Measurements from ENCODE around the gene OBP2B. TPM values are rescaled to one million over a fixed set of nuclear protein-coding genes. Genes with fewer than 3 reads are reported as not detected.

Gene OBP2B
- total RNA-seq, 1 donor from 2014 or later, result not detected

DNA sequence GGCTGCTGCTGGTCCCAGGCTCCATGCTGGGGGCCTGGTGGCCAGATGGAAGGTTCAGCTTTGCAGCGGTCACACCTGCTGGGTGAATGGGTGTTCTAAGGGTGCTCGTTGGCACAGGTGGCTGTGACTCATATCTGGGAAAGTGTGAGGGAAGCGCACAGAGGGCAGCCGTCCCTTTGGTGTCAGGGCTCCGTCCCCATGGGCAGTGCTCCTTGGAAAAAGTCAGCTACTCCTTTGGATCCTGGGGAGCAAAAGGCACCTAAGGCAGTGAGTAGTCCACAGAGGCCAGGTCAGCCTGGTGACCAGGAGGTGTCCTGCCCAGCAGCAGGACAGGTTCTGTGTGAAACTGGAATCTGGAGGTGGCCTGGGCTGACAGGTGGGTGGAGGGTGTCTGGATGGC is 26.9 kb downstream of the OBP2B start:
- Histone ChIP-seq H3K27ac (no peak overlapping the region), H3K27me3 (no peaks in the 10 kb centered on the region), H3K4me1 (no peaks in the 10 kb centered on the region), H3K4me3 (no peak overlapping the region), H3K9me3 (no peaks in the 10 kb centered on the region), H3K36me3 (no peaks in the 10 kb centered on the region)
- intact Hi-C loops (cut with DNase I), result no loop called here
- TF ChIP-seq POLR2AphosphoS5 (IDR thresholded peaks at IDR 0.05; ENCODE audit: insufficient read depth in 1 of 2, low read depth in 1 of 2) (no peak), POLR2A (IDR thresholded peaks at IDR 0.05) (no peak)
- TF ChIP-seq, protein P1, sequence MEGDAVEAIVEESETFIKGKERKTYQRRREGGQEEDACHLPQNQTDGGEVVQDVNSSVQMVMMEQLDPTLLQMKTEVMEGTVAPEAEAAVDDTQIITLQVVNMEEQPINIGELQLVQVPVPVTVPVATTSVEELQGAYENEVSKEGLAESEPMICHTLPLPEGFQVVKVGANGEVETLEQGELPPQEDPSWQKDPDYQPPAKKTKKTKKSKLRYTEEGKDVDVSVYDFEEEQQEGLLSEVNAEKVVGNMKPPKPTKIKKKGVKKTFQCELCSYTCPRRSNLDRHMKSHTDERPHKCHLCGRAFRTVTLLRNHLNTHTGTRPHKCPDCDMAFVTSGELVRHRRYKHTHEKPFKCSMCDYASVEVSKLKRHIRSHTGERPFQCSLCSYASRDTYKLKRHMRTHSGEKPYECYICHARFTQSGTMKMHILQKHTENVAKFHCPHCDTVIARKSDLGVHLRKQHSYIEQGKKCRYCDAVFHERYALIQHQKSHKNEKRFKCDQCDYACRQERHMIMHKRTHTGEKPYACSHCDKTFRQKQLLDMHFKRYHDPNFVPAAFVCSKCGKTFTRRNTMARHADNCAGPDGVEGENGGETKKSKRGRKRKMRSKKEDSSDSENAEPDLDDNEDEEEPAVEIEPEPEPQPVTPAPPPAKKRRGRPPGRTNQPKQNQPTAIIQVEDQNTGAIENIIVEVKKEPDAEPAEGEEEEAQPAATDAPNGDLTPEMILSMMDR (IDR thresholded peaks at IDR 0.05), result no peak
- DNase-seq (ENCODE audit: extremely low spot score in 2 of 2), result no peak

DNA sequence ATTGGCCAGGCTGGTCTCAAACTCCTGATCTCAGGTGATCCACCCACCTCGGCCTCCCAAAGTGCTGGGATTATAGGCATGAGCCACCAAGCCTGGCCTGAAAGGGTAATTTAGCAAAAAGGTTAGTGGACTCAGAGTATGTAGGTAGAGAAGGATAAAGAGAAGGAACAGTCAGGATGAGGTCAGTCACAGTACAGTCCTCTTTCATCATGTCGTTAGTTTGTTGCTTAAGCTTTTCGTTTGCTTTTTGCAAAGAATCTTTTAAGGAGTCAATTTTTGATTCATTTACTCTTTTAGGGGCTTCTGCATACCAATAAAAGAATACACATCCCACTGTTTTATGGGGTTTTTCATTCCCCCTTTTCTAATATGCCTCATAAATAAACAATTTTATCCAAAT is 27.5 kb downstream of the OBP2B start:
- Histone ChIP-seq H3K27me3 (no peaks in the 10 kb centered on the region), H3K36me3 (no peaks in the 10 kb centered on the region), H3K4me3 (no peak overlapping the region), H3K4me1 (no peaks in the 10 kb centered on the region), H3K9me3 (no peaks in the 10 kb centered on the region), H3K27ac (no peak overlapping the region)
- DNase-seq (ENCODE audit: extremely low spot score in 2 of 2), result no peak
- TF ChIP-seq, protein P1 (IDR thresholded peaks at IDR 0.05), result no peak
- no peak for TF ChIP-seq POLR2AphosphoS5 (IDR thresholded peaks at IDR 0.05; ENCODE audit: insufficient read depth in 1 of 2, low read depth in 1 of 2)
- TF ChIP-seq POLR2A (IDR thresholded peaks at IDR 0.05), result no peak
- intact Hi-C loops (cut with DNase I), result no loop called here

DNA sequence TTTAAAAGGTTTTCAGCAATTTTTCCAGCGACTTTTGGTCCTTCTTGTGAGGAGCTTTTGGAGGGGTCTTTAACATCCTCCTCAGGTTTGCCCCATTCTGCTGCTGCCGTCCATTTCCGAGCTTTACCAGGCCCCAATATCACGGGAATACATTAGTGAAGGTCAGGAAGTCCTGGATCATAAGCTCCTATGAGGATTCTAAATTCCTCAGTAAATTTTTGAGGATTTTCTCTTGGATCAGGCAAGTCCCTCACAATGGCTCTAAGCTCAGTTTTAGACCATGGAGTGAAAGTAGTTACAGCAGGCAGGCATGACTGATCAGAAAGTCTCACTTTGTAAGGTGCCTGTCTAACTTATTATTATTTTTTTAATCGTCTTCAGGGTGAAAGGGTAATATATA is 28.1 kb downstream of the OBP2B start:
- Histone ChIP-seq H3K36me3 (no peaks in the 10 kb centered on the region), H3K4me1 (no peaks in the 10 kb centered on the region), H3K27ac (no peak overlapping the region), H3K9me3 (no peaks in the 10 kb centered on the region), H3K27me3 (no peaks in the 10 kb centered on the region), H3K4me3 (no peak overlapping the region)
- intact Hi-C loops (cut with DNase I), result no loop called here
- no peak for DNase-seq (ENCODE audit: extremely low spot score in 2 of 2)
- TF ChIP-seq POLR2AphosphoS5 (IDR thresholded peaks at IDR 0.05; ENCODE audit: insufficient read depth in 1 of 2, low read depth in 1 of 2), result no peak
- no peak for TF ChIP-seq POLR2A (IDR thresholded peaks at IDR 0.05)
- TF ChIP-seq, protein P1 (IDR thresholded peaks at IDR 0.05), result no peak

DNA sequence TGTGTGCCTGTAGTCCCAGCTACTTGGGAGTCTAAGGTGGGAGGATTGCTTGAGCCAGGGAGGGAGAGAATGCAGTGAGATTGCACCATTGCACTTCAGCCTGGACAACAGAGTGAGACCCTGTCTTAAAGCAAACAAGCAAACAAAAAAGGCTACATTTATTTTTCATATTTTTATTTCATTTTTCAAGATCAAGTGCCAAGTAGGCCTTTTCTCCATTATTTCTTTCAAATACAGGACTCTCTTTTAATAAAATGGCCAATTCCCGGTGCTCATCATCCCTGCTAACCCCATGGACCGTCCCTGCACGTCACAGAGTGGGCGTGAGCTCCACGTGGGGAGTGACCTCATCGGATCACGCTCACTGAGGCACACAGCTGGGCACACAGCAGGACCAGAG is 36.0 kb downstream of the OBP2B start:
- intact Hi-C loops (cut with DNase I), result no loop called here
- TF ChIP-seq POLR2A (IDR thresholded peaks at IDR 0.05) (no peak), POLR2AphosphoS5 (IDR thresholded peaks at IDR 0.05; ENCODE audit: insufficient read depth in 1 of 2, low read depth in 1 of 2) (no peak)
- H3K4me3 ChIP-seq, result no peak overlapping the region
- H3K27ac ChIP-seq, result no peak overlapping the region
- H3K27me3 ChIP-seq, result no peaks in the 10 kb centered on the region
- H3K9me3 ChIP-seq, result no peaks in the 10 kb centered on the region
- no peaks in the 10 kb centered on the region for H3K4me1 ChIP-seq
- H3K36me3 ChIP-seq, result no peaks in the 10 kb centered on the region
- no peak for DNase-seq (ENCODE audit: extremely low spot score in 2 of 2)

DNA sequence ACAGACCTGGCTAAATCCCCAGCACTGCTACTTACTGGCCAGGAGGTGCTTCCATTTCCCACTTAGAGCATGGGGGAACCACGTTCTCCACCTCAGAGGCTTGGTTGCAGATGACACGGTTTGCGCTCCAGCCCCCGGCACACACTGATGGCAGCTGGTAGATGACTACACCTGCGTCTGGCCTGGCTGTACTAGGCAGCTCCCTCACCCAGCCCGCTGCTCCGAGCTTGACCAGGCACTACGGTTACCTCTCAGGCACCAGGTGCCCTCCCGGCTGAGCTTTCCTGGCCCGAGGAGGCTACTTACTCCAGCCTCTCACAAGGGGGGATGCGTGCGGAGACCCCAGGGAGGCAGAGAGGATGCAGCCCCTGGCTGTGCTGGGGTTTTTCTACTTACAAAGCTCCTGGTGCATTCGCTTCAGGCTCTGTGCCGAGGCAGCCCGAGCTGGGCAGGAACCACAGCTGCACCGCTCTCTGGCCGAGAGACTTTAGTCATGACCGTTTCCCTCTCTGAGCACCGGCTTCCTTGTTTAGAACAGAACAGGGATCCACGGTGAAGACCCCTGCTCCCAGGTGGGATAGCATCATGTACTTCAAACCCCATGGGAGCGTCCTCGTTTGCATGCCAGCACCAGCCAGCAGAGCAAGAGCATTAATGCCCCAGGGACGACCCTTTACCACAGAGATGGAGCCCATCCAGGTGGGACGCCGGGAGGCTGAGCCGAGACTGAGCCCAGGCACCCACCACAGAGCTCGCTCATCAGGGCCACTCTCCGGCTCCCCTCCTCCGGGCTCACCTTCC is 37.7 kb downstream of the OBP2B start:
- Histone ChIP-seq H3K4me3 (no peak overlapping the region), H3K36me3 (no peaks in the 10 kb centered on the region)

More for the DNA sequence above, 37.7 kb downstream of the OBP2B start:
- Histone ChIP-seq H3K4me1 (no peaks in the 10 kb centered on the region), H3K9me3 (no peaks in the 10 kb centered on the region), H3K27ac (no peak overlapping the region), H3K27me3 (no peaks in the 10 kb centered on the region)
- no peak for TF ChIP-seq POLR2AphosphoS5 (IDR thresholded peaks at IDR 0.05; ENCODE audit: insufficient read depth in 1 of 2, low read depth in 1 of 2)
- TF ChIP-seq, protein P1 (IDR thresholded peaks at IDR 0.05), result no peak
- TF ChIP-seq POLR2A (IDR thresholded peaks at IDR 0.05), result no peak
- DNase-seq (ENCODE audit: extremely low spot score in 2 of 2), result no peak
- intact Hi-C loops (cut with DNase I), result no loop called here

All from vagina (tissue), 2 donors.